CD14-positive monocyte (primary cell): Measurements from ENCODE around the gene MECR. TPM values are rescaled to one million over a fixed set of nuclear protein-coding genes. Genes with fewer than 3 reads are reported as not detected.

ENCODE experiments used
- DNase-seq, 3 donors: peaks; one replicate each; pipeline ENCODE4 v3.0.0-alpha.2; 2011 to 2022
- H2AFZ ChIP-seq: 2 replicates; pipeline ENCODE4 v1.6.0; 2012; ENCODE audit warnings: mild to moderate bottlenecking, low read depth, low read length, inconsistent platforms; ENCODE audit not compliant: insufficient read depth, poor library complexity, severe bottlenecking
- H3K27ac ChIP-seq, 2 donors: 1 replicate in 1 of 2; 2 replicates in 1 of 2; pipeline ENCODE4 v1.5.1; 2012 to 2013; ENCODE audit warnings: low read length in 2 of 2, control low read depth in 1 of 2, inconsistent platforms in 1 of 2, low read depth in 1 of 2, mild to moderate bottlenecking in 1 of 2
- H3K27me3 ChIP-seq, 2 donors: one replicate each; pipeline versions ENCODE4 v1.6.0 to v1.6.1; 2011 to 2013; ENCODE audit warnings: low read length in 2 of 2; ENCODE audit not compliant: control insufficient read depth in 2 of 2, insufficient read depth in 2 of 2
- H3K36me3 ChIP-seq, 2 donors: replicated peaks in 1 of 2; 1 replicate in 1 of 2; 2 replicates in 1 of 2; pipeline versions ENCODE4 v1.5.1 to v1.6.1; 2012 to 2013; ENCODE audit warnings: low read length in 2 of 2, control low read depth in 1 of 2, inconsistent platforms in 1 of 2, mild to moderate bottlenecking in 1 of 2; ENCODE audit not compliant: insufficient read depth in 2 of 2, control insufficient read depth in 1 of 2
- H3K4me1 ChIP-seq, 2 donors: 1 replicate in 1 of 2; 2 replicates in 1 of 2; pipeline versions ENCODE4 v1.5.1 to v1.6.1; 2012 to 2013; ENCODE audit warnings: low read length in 2 of 2, control low read depth in 1 of 2, inconsistent platforms in 1 of 2, mild to moderate bottlenecking in 1 of 2, moderate library complexity in 1 of 2; ENCODE audit not compliant: insufficient read depth in 2 of 2, control insufficient read depth in 1 of 2
- H3K4me2 ChIP-seq: replicated peaks from 2 replicates; pipeline ENCODE3; 2012; ENCODE audit warnings: low read length, moderate library complexity, mild to moderate bottlenecking; ENCODE audit not compliant: poor library complexity, severe bottlenecking; ENCODE audit errors: extremely low read depth
- H3K4me3 ChIP-seq, 3 experiments: fragments of 200-600 bp in 1 of 3; sonication (generic) in 1 of 3; replicated peaks in 1 of 3; 1 replicate in 2 of 3; 2 replicates in 1 of 3; pipeline ENCODE4 v1.5.1; 2011 to 2013; ENCODE audit warnings: low read length in 3 of 3, mild to moderate bottlenecking in 3 of 3, control low read depth in 2 of 3, low read depth in 2 of 3, inconsistent platforms in 1 of 3, moderate library complexity in 1 of 3
- H3K79me2 ChIP-seq: 2 replicates; pipeline ENCODE4 v1.6.0; 2012; ENCODE audit warnings: mild to moderate bottlenecking, control low read depth, inconsistent platforms, low read length, moderate library complexity; ENCODE audit not compliant: insufficient read depth
- H3K9ac ChIP-seq: 2 replicates; pipeline ENCODE4 v1.6.0; 2017; ENCODE audit warnings: low read length, mild to moderate bottlenecking; ENCODE audit not compliant: insufficient read depth, poor library complexity, severe bottlenecking
- H3K9me3 ChIP-seq, 2 donors: replicated peaks in 1 of 2; 1 replicate in 1 of 2; 2 replicates in 1 of 2; pipeline versions ENCODE4 v1.5.1 to v1.6.1; 2012 to 2013; ENCODE audit warnings: low read length in 2 of 2, control low read depth in 1 of 2; ENCODE audit not compliant: control insufficient read depth in 1 of 2, insufficient read depth in 1 of 2
- H4K20me1 ChIP-seq: 2 replicates; pipeline ENCODE4 v1.6.0; 2012; ENCODE audit warnings: mild to moderate bottlenecking, low read length, control low read depth, moderate library complexity; ENCODE audit not compliant: insufficient read depth
- H3K27ac Mint-ChIP-seq, 7 donors: one replicate each; pipeline ENCODE4 v1.8.0; 2020; ENCODE audit warnings: mild to moderate bottlenecking in 7 of 7, mixed read lengths in 7 of 7, moderate library complexity in 6 of 7, inconsistent platforms in 2 of 7
- H3K27me3 Mint-ChIP-seq, 3 donors: one replicate each; pipeline ENCODE4 v1.8.0; 2021 to 2022; ENCODE audit warnings: low read depth in 3 of 3, mild to moderate bottlenecking in 3 of 3, mixed read lengths in 3 of 3, moderate library complexity in 3 of 3, inconsistent platforms in 1 of 3
- H3K36me3 Mint-ChIP-seq, 2 donors: one replicate each; pipeline ENCODE4 v1.8.0; 2020; ENCODE audit warnings: mixed read lengths in 2 of 2, inconsistent platforms in 1 of 2, mild to moderate bottlenecking in 1 of 2
- H3K4me1 Mint-ChIP-seq: one replicate; pipeline ENCODE4 v1.8.0; 2020; ENCODE audit warnings: mild to moderate bottlenecking, mixed read lengths
- H3K4me3 Mint-ChIP-seq, 2 donors: one replicate each; pipeline ENCODE4 v1.8.0; 2020; ENCODE audit warnings: mild to moderate bottlenecking in 2 of 2, mixed read lengths in 2 of 2, moderate library complexity in 1 of 2
- H3K9me3 Mint-ChIP-seq, 7 donors: one replicate each; pipeline ENCODE4 v1.8.0; 2020 to 2022; ENCODE audit warnings: mixed read lengths in 7 of 7, mild to moderate bottlenecking in 6 of 7, moderate library complexity in 6 of 7, inconsistent platforms in 2 of 7
- CTCF ChIP-seq: fragments of 200-600 bp; IDR thresholded peaks from one replicate; pipeline ENCODE4 v1.8.0; 2022; ENCODE audit warnings: antibody characterized with exemption, mild to moderate bottlenecking
- WGBS: methylation state at CpG from one replicate; pipeline ENCODE4 v1.1.5; 2013; ENCODE audit warnings: missing lambda C conversion rate; ENCODE audit not compliant: insufficient coverage; 5-methylcytosine and 5-hydroxymethylcytosine counted together
- intact Hi-C, 2 donors: fragments of 100-400 bp; cut with micrococcal nuclease; formaldehyde crosslinking; loops; one replicate each; pipeline versions ENCODE4 v1.15.0 to v1.15.1; 2023
- polyA plus RNA-seq, 3 donors: library from polyadenylated mRNA; depleted of rRNA in 1 of 3; unstranded in 2 of 3; stranded (reverse) in 1 of 3; fragments of 300-500 nt in 2 of 3; fragments of >200 nt in 1 of 3; fragmentation: Illumina TruSeq in 2 of 3; gene quantifications; 1 replicate in 2 of 3; 2 replicates in 1 of 3; pipeline ENCODE4 v1.2.3, GENCODE V29; 2012 to 2021

Gene MECR
- polyA plus RNA-seq, 3 donors = 6.3 to 8.5 (median 7.5) TPM

GRCh38 chr1:29258976-29259801 is 28.5 kb upstream of the MECR start:
- Histone ChIP-seq H4K20me1 (no peaks in the 10 kb centered on the region), H3K4me3 (peak overlapping the region; percentile 17 to 73 (median 41)), H3K27me3 (peaks cover 28 to 59% of the 10 kb centered on the region in 2 donors), H3K9me3 (peaks cover 0 to 11% of the 10 kb centered on the region in 2 donors), H3K9ac (no peak overlapping the region), H3K79me2 (no peaks in the 10 kb centered on the region), H3K4me1 (peaks cover 9 to 11% of the 10 kb centered on the region in 2 donors), H3K36me3 (no peaks in the 10 kb centered on the region), H2AFZ (peak overlapping the region; percentile 50), H3K27ac (no peak overlapping the region), H3K4me2 (peak overlapping the region; percentile 88)
- peak overlapping the region; percentile 64 to 91 for H3K4me3 Mint-ChIP-seq
- peaks cover 3% of the 10 kb centered on the region in 2 donors for H3K36me3 Mint-ChIP-seq
- intact Hi-C loops = no loop called here
- peaks cover 0 to 7% (median 2%) of the 10 kb centered on the region in 7 donors for H3K9me3 Mint-ChIP-seq
- no peak overlapping the region for H3K27ac Mint-ChIP-seq
- 2% methylated on average over 32 of the region's 38 CpGs for WGBS
- no peak for DNase-seq
- peaks cover 42 to 61% (median 54%) of the 10 kb centered on the region in 3 donors for H3K27me3 Mint-ChIP-seq
- no peak for TF ChIP-seq CTCF
- H3K4me1 Mint-ChIP-seq = peaks cover 9% of the 10 kb centered on the region

GRCh38 chr1:29258189-29258975 is 27.6 kb upstream of the MECR start:
- Histone ChIP-seq H3K4me3 (no peak overlapping the region), H4K20me1 (no peaks in the 10 kb centered on the region), H3K79me2 (no peaks in the 10 kb centered on the region), H3K4me2 (no peak overlapping the region), H2AFZ (no peak overlapping the region), H3K9ac (no peak overlapping the region), H3K27ac (no peak overlapping the region), H3K9me3 (peaks cover 0 to 11% of the 10 kb centered on the region in 2 donors), H3K36me3 (no peaks in the 10 kb centered on the region), H3K27me3 (peaks cover 28 to 59% of the 10 kb centered on the region in 2 donors), H3K4me1 (peaks cover 9 to 11% of the 10 kb centered on the region in 2 donors)
- Mint-ChIP-seq H3K9me3 (peaks cover 0 to 7% (median 2%) of the 10 kb centered on the region in 7 donors), H3K4me1 (peaks cover 9% of the 10 kb centered on the region), H3K4me3 (peak overlapping the region in 1 of 2 donors; percentile 71), H3K36me3 (peaks cover 3% of the 10 kb centered on the region in 2 donors), H3K27ac (peak overlapping the region in 1 of 7 donors; percentile 20), H3K27me3 (peaks cover 42 to 58% (median 54%) of the 10 kb centered on the region in 3 donors)
- no peak for DNase-seq
- WGBS = 80% methylated on average over 13 of the region's 16 CpGs
- TF ChIP-seq CTCF = no peak
- intact Hi-C loops = no loop called here
